Lower lobe of right lung (tissue), 2 donors: ENCODE measurements around the gene ADCY3. TPM values are rescaled to one million over a fixed set of nuclear protein-coding genes. Genes with fewer than 3 reads are reported as not detected.

Experiments used
- ATAC-seq, 2 donors: fragments of 200-7000 bp; cut with Tn5 transposase; one replicate each; pipeline ENCODE4 v1.9.1; 2020 to 2022; ENCODE audit warnings: mild to moderate bottlenecking in 2 of 2, moderate library complexity in 2 of 2
- DNase-seq: peaks from one replicate; pipeline ENCODE4 v3.0.0-alpha.2; 2020
- H3K27ac ChIP-seq: fragments of 200-600 bp; one replicate; pipeline ENCODE4 v1.8.0; 2022
- H3K27me3 ChIP-seq: fragments of 200-600 bp; one replicate; pipeline ENCODE4 v1.8.0; 2022; ENCODE audit warnings: low read depth
- H3K36me3 ChIP-seq: fragments of 200-600 bp; one replicate; pipeline ENCODE4 v1.8.0; 2022; ENCODE audit warnings: mild to moderate bottlenecking
- H3K4me1 ChIP-seq: fragments of 200-600 bp; one replicate; pipeline ENCODE4 v1.8.0; 2022
- H3K4me3 ChIP-seq: fragments of 200-600 bp; one replicate; pipeline ENCODE4 v1.8.0; 2022; ENCODE audit warnings: mild to moderate bottlenecking
- H3K9me3 ChIP-seq: fragments of 200-600 bp; one replicate; pipeline ENCODE4 v1.8.0; 2022
- CTCF ChIP-seq: fragments of 200-600 bp; IDR thresholded peaks from one replicate; pipeline ENCODE4 v1.8.0; 2022; ENCODE audit warnings: antibody characterized with exemption, mild to moderate bottlenecking
- intact Hi-C: fragments of 100-400 bp; cut with DNase I; formaldehyde crosslinking; loops from one replicate; pipeline ENCODE4 v1.11.0; 2022
- total RNA-seq: library from RNA; stranded (reverse); fragmentation: NEBNext Ultra II Directional; extraction: Animal tissue kit (Norgen Biotek cat#: 25700); gene quantifications from one replicate; pipeline ENCODE4 v1.2.1, GENCODE V29; 2021
- donor health status: DM: no; HTN: yes; CAD: no; lungs with severe emphysema.

ADCY3 gene
- total RNA-seq, 1 donor from 2014 or later = 36.1 TPM

DNA sequence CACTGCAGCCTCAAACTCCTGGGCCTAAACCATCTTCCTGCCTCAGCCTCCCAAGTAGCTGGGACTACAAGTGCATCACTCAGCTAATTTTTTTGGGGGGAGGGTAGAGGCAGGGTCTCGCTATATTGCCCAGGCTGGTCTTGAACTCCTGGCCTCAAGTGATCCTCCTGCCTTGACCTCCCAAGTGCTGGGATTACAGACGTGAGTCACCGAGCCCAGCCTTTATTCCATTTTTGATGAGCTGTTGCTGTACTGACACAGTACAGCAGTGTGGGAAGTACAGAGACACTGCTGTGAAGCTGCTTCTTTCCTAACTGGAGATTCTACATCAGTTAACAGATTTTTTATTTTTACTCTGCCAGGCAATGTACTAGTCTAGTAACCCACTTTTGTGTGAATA is 145.7 kb downstream of the ADCY3 start:
- no peaks in the 10 kb centered on the region for H3K9me3 ChIP-seq
- no peak overlapping the region for H3K4me3 ChIP-seq
- H3K4me1 ChIP-seq = peaks cover 10% of the 10 kb centered on the region
- DNase-seq (no peak), ATAC-seq (no peak)
- H3K36me3 ChIP-seq = peaks cover 12% of the 10 kb centered on the region
- no peak for TF ChIP-seq CTCF
- H3K27ac ChIP-seq = no peak overlapping the region
- intact Hi-C loops = no loop called here
- no peaks in the 10 kb centered on the region for H3K27me3 ChIP-seq

- Histone ChIP-seq H3K4me3 (no peak overlapping the region), H3K4me1 (peaks cover 6% of the 10 kb centered on the region), H3K9me3 (no peaks in the 10 kb centered on the region), H3K27me3 (no peaks in the 10 kb centered on the region), H3K36me3 (peaks cover 28% of the 10 kb centered on the region), H3K27ac (no peak overlapping the region)
- DNase-seq = peak; percentile 68
- intact Hi-C loops = no loop called here
- TF ChIP-seq CTCF = no peak
- ATAC-seq = peak; percentile 91 to 93
Observed at GRCh38 chr2:24771764-24772586, 148.1 kb downstream of the ADCY3 start.

GRCh38 chr2:24771061-24771460 is 149.0 kb downstream of the ADCY3 start:
- no peak for TF ChIP-seq CTCF
- no peak for ATAC-seq
- Histone ChIP-seq H3K4me1 (peaks cover 6% of the 10 kb centered on the region), H3K9me3 (no peaks in the 10 kb centered on the region), H3K27ac (no peak overlapping the region), H3K27me3 (no peaks in the 10 kb centered on the region), H3K4me3 (no peak overlapping the region), H3K36me3 (peaks cover 36% of the 10 kb centered on the region)
- intact Hi-C loops = no loop called here
- no peak for DNase-seq

Other genes with a start within 250 kb of the ADCY3 start
- gene PTRHD1, start 126.8 kb downstream of the ADCY3 start, total RNA-seq = 24.6 TPM
- 5.3 TPM for gene CENPO, start 126.8 kb downstream of the ADCY3 start, total RNA-seq
- 5.0 TPM for gene DNAJC27, start 51.7 kb upstream of the ADCY3 start, total RNA-seq
- 9.0 TPM for gene EFR3B, start 121.8 kb upstream of the ADCY3 start, total RNA-seq
- 3.9 TPM for gene POMC, start 248.3 kb upstream of the ADCY3 start, total RNA-seq